IMR-90 (cell line): ENCODE data around the gene AFMID. TPM values are rescaled to one million over a fixed set of nuclear protein-coding genes. Genes with fewer than 3 reads are reported as not detected.
A peak's percentile ranks its signal among the peaks of the same experiment; 100 is the strongest.
"Not testable (repeated sequence)": the region's sequence is repeated elsewhere in the genome, so short reads cannot be mapped to it uniquely, and the experiment has no call there.

Experiments
- ATAC-seq: fragments of 200-7000 bp; cut with Tn5 transposase; 2 replicates; pipeline ENCODE4 v1.9.1; 2020; ENCODE audit warnings: low read depth, mild to moderate bottlenecking, moderate library complexity
- BruUV-seq: library from RNA; stranded (reverse); fragments of 400-500 nt; replicated peaks from 2 replicates; lab custom pipeline; 2021; lab: Mats Ljungman, UMichigan
- CTCF ChIA-PET: fragments of 300-600 bp; formaldehyde crosslinking; extraction: SDS; loops from one replicate; lab custom pipeline; 2021; ENCODE audit warnings: antibody characterized with exemption; lab: Yijun Ruan, JAX
- POLR2A ChIA-PET: fragments of 300-600 bp; sonication (Branson Sonifier 250); formaldehyde crosslinking; loops from one replicate; lab custom pipeline; 2022; ENCODE audit warnings: antibody characterized with exemption; ENCODE audit not compliant: unreplicated experiment; lab: Charles Lee
- DNase-seq: peaks from one replicate; pipeline ENCODE4 v3.0.0; 2013
- H2AFZ ChIP-seq: replicated peaks from 2 replicates; pipeline ENCODE3; 2013; ENCODE audit warnings: low read length, mild to moderate bottlenecking; ENCODE audit not compliant: poor library complexity
- H2AK5ac ChIP-seq: 2 replicates; pipeline ENCODE4 v1.6.1; 2013; ENCODE audit warnings: low read depth, low read length, inconsistent platforms
- H2AK9ac ChIP-seq: replicated peaks from 2 replicates; pipeline ENCODE3; 2013; ENCODE audit warnings: mild to moderate bottlenecking, low read depth, low read length, moderate library complexity; ENCODE audit not compliant: poor library complexity
- H2BK120ac ChIP-seq: 2 replicates; pipeline ENCODE4 v1.6.1; 2013; ENCODE audit warnings: low read depth, low read length, inconsistent platforms
- H2BK15ac ChIP-seq: 3 replicates; pipeline ENCODE4 v1.6.1; 2013; ENCODE audit warnings: low read depth, low read length, inconsistent platforms
- H2BK20ac ChIP-seq: 2 replicates; pipeline ENCODE4 v1.6.1; 2013; ENCODE audit warnings: low read depth, mild to moderate bottlenecking, inconsistent platforms, low read length, moderate library complexity
- H2BK5ac ChIP-seq: 2 replicates; pipeline ENCODE4 v1.6.1; 2013; ENCODE audit warnings: mild to moderate bottlenecking, low read depth, low read length, inconsistent platforms; ENCODE audit not compliant: poor library complexity, severe bottlenecking
- H3K14ac ChIP-seq: replicated peaks from 2 replicates; pipeline ENCODE4 v1.6.1; 2013; ENCODE audit warnings: low read depth, low read length, inconsistent platforms
- H3K18ac ChIP-seq: 2 replicates; pipeline ENCODE4 v1.6.1; 2013; ENCODE audit warnings: low read depth, low read length, control low read depth
- H3K23ac ChIP-seq: 2 replicates; pipeline ENCODE4 v1.6.1; 2013; ENCODE audit warnings: low read depth, low read length, inconsistent platforms
- H3K27ac ChIP-seq: 2 replicates; pipeline ENCODE4 v1.5.1; 2013; ENCODE audit warnings: mild to moderate bottlenecking, control low read depth, low read length; ENCODE audit not compliant: insufficient read depth
- H3K27me3 ChIP-seq: 2 replicates; pipeline ENCODE4 v1.6.1; 2013; ENCODE audit warnings: low read length; ENCODE audit not compliant: control insufficient read depth, insufficient read depth
- H3K36me3 ChIP-seq: 2 replicates; pipeline ENCODE4 v1.6.1; 2013; ENCODE audit warnings: low read length, mixed read lengths; ENCODE audit not compliant: control insufficient read depth, insufficient read depth
- H3K4ac ChIP-seq: 2 replicates; pipeline ENCODE4 v1.6.1; 2013; ENCODE audit warnings: low read depth, low read length, inconsistent platforms
- H3K4me1 ChIP-seq: 2 replicates; pipeline ENCODE4 v1.6.1; 2013; ENCODE audit warnings: low read length, mixed read lengths; ENCODE audit not compliant: control insufficient read depth, insufficient read depth
- H3K4me2 ChIP-seq: 2 replicates; pipeline ENCODE4 v1.6.1; 2013; ENCODE audit warnings: low read depth, mild to moderate bottlenecking, control low read depth, low read length, moderate library complexity
- H3K4me3 ChIP-seq: 2 replicates; pipeline ENCODE4 v1.5.1; 2013; ENCODE audit warnings: low read depth, mild to moderate bottlenecking, control low read depth, low read length, moderate library complexity; ENCODE audit not compliant: insufficient read depth
- H3K56ac ChIP-seq: 2 replicates; pipeline ENCODE4 v1.6.1; 2013; ENCODE audit warnings: low read length, inconsistent platforms; ENCODE audit not compliant: insufficient read depth; ENCODE audit errors: extremely low read depth
- H3K79me1 ChIP-seq, 2 experiments: 2 replicates each; pipeline ENCODE4 v1.6.1; 2013; ENCODE audit warnings: low read length in 2 of 2, inconsistent platforms in 1 of 2, low read depth in 1 of 2
- H3K9ac ChIP-seq: 2 replicates; pipeline ENCODE4 v1.6.1; 2013; ENCODE audit warnings: low read depth, low read length, control low read depth
- H3K9me1 ChIP-seq: 2 replicates; pipeline ENCODE4 v1.6.1; 2013; ENCODE audit warnings: low read length, inconsistent platforms; ENCODE audit not compliant: insufficient read depth
- H3K9me3 ChIP-seq: 2 replicates; pipeline ENCODE4 v1.6.1; 2013; ENCODE audit warnings: low read length; ENCODE audit not compliant: control insufficient read depth, insufficient read depth
- H4K20me1 ChIP-seq: 2 replicates; pipeline ENCODE4 v1.6.1; 2013; ENCODE audit warnings: low read length, inconsistent platforms; ENCODE audit not compliant: insufficient read depth
- H4K5ac ChIP-seq: 2 replicates; pipeline ENCODE4 v1.6.1; 2013; ENCODE audit warnings: mild to moderate bottlenecking, low read depth, low read length, control low read depth
- H4K8ac ChIP-seq, 2 experiments: 2 replicates each; pipeline ENCODE4 v1.6.1; 2013; ENCODE audit warnings: low read depth in 2 of 2, low read length in 2 of 2, control low read depth in 1 of 2, inconsistent platforms in 1 of 2
- H4K91ac ChIP-seq: 2 replicates; pipeline ENCODE4 v1.6.1; 2013; ENCODE audit warnings: low read depth, low read length, inconsistent platforms; ENCODE audit not compliant: insufficient read depth
- MXI1 ChIP-seq: IDR thresholded peaks from 2 replicates; pipeline ENCODE4 v1.6.1; 2012; ENCODE audit warnings: low read depth, mild to moderate bottlenecking, low read length, moderate library complexity, borderline replicate concordance
- RAD21 ChIP-seq: IDR thresholded peaks from 2 replicates; pipeline ENCODE4 v1.6.1; 2012; ENCODE audit warnings: low read length, improper control_type of control experiment
- WGBS, 2 experiments: methylation state at CpG; one replicate each; pipeline versions ENCODE4 v1.1.5 to v1.1.7; 2013; ENCODE audit warnings: missing lambda C conversion rate in 2 of 2; ENCODE audit not compliant: insufficient read length in 1 of 2; ENCODE audit errors: extremely low coverage in 2 of 2; 5-methylcytosine and 5-hydroxymethylcytosine counted together
- dilution Hi-C: fragments of 300-500 bp; cut with HindIII; formaldehyde crosslinking; loops from one replicate; pipeline ENCODE4 v1.14.3; 2018; ENCODE audit warnings: low sequenced_read_pairs; ENCODE audit not compliant: unreplicated experiment
- in situ Hi-C: fragments of 300-500 bp; cut with MboI; formaldehyde crosslinking; loops from 3 replicates; pipeline ENCODE4 v1.14.3; 2019; ENCODE audit warnings: low sequenced_read_pairs, inconsistent platforms, mixed read lengths
- intact Hi-C: fragments of 100-400 bp; cut with micrococcal nuclease; formaldehyde crosslinking; loops from 2 replicates; pipeline ENCODE4 v1.10.0; 2022
- polyA plus RNA-seq, 3 experiments: library from polyadenylated mRNA; depleted of rRNA; stranded (reverse); fragments of >200 nt; gene quantifications; 2 replicates each; pipeline ENCODE4 v1.2.3, GENCODE V29; 2012; ENCODE audit warnings: low replicate concordance in 1 of 3
- total RNA-seq: library from RNA; depleted of rRNA; stranded (reverse); fragments of >200 nt; gene quantifications from 2 replicates; pipeline ENCODE4 v1.2.3, GENCODE V29; 2012

Gene AFMID
- total and polyA plus RNA-seq, 2 of the 4 experiments (the other 2 are of a cell fraction), result 41.0 to 65.1 TPM

DNA sequence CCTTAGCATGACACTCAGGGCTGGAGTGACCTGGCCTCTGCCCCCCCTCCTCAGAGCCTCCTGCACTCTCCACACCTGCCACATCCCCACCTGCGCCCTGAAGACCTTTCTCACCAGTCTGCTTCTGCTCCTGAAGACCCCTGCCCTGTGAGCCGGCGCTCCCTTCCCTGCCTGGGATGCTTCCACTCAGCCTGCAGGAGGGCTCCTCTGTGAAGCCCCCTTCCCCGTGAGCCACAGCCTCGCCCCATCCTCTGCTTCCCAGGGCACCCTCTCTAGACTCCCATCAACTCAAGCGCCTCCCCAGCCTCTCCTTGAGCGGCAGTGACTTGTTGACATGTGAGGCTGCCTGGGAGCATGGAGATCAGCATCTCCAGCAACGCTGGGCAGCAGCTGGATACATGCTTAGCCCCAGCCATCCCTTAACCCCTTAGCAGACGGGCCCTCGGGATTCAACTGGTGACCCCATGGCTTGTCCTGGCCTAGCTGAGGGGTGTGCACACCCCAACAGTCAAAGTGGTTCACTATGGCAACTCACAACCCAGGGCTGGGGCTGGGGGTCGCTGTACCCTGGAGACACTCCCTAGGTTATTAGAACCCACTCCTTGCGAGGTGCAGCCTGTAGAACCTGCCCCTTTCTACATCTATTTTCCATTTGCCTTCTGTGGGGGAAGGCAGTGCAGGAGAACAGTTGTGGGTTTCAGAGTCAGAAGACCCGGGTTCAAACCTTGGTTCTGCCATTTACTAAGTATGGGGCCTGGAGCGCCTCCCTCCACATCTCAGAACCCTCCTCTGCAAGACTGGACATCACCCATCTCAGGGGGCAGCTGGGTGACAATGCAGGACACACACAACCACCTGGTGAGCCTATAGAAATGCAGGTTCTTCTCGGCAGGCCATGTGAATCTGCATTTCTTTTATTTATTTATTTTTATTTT is 65.8 kb downstream of the AFMID start (continued):
- TF ChIP-seq RAD21 (no peak), MXI1 (no peak)

GRCh38 chr17:78253636-78253945 is 66.4 kb downstream of the AFMID start:
- intact Hi-C loops, result loop anchor here (10.0 kb wide), 1 partner anchor 451 kb away; no protein-coding TSS in a partner anchor
- H2BK20ac ChIP-seq, H3K27ac ChIP-seq, BruUV-seq, H3K9me3 ChIP-seq, H3K36me3 ChIP-seq, H3K23ac ChIP-seq, H3K79me1 ChIP-seq, dilution Hi-C loops, H2BK5ac ChIP-seq, H4K20me1 ChIP-seq, H2AFZ ChIP-seq, H4K91ac ChIP-seq, POLR2A ChIA-PET, in situ Hi-C loops, H3K4me1 ChIP-seq, DNase-seq, H3K27me3 ChIP-seq, H2BK15ac ChIP-seq, H3K18ac ChIP-seq, H3K9me1 ChIP-seq, ATAC-seq, H3K56ac ChIP-seq, CTCF ChIA-PET, H2BK120ac ChIP-seq: not testable (repeated sequence)
- peak overlapping the region; percentile 94 for H4K8ac ChIP-seq
- peak overlapping the region; percentile 83; the same call in 1 of the 2 replicates for H4K5ac ChIP-seq
- WGBS, 2 experiments, result 87% methylated on average over 10 of the region's 12 CpGs; no CpG with 5 or more reads in 1 of the 2 experiments
- H3K4ac ChIP-seq, result peak overlapping the region; percentile 79; the same call in 1 of the 2 replicates
- peak overlapping the region; percentile 54; the same call in 1 of the 2 replicates for H3K14ac ChIP-seq
- peak overlapping the region; percentile 76 for H3K4me3 ChIP-seq
- peak overlapping the region; percentile 93 for H2AK9ac ChIP-seq
- H3K9ac ChIP-seq, result peak overlapping the region; percentile 84; the same call in 1 of the 2 replicates
- peak overlapping the region; percentile 83; the same call in 1 of the 2 replicates for H2AK5ac ChIP-seq
- H3K4me2 ChIP-seq, result peak overlapping the region; percentile 89
